Adrenal gland (tissue), 12 donors: ENCODE results near the gene BRINP2. TPM values are rescaled to one million over a fixed set of nuclear protein-coding genes. Genes with fewer than 3 reads are reported as not detected.

ENCODE experiments used
- DNase-seq, 7 donors: peaks; one replicate each; pipeline ENCODE4 v3.0.0-alpha.2; 2019 to 2020
- H3K27ac ChIP-seq, 5 donors: fragments of 200-600 bp; sonication (generic) in 4 of 5; 1 replicate in 3 of 5; 2 replicates in 2 of 5; pipeline versions ENCODE4 v1.5.1 to v1.8.0; 2016 to 2020; ENCODE audit warnings: mild to moderate bottlenecking in 1 of 5
- H3K27me3 ChIP-seq: fragments of 200-600 bp; 2 replicates; pipeline ENCODE4 v1.8.0; 2021
- H3K36me3 ChIP-seq, 2 donors: fragments of 200-600 bp; replicated peaks in 1 of 2; 1 replicate in 1 of 2; 2 replicates in 1 of 2; pipeline versions ENCODE4 v1.5.1 to v1.8.0; 2018 to 2022
- H3K4me1 ChIP-seq, 2 donors: fragments of 200-600 bp; replicated peaks in 1 of 2; 1 replicate in 1 of 2; 2 replicates in 1 of 2; pipeline versions ENCODE4 v1.5.1 to v1.8.0; 2018 to 2021
- H3K4me3 ChIP-seq, 4 donors: fragments of 200-600 bp; sonication (generic) in 3 of 4; one replicate each; pipeline ENCODE4 v1.5.1; 2016 to 2018
- H3K9me3 ChIP-seq, 3 donors: fragments of 200-600 bp; sonication (generic) in 1 of 3; replicated peaks in 1 of 3; 1 replicate in 2 of 3; 2 replicates in 1 of 3; pipeline versions ENCODE4 v1.5.1 to v1.8.0; 2016 to 2021
- CTCF ChIP-seq, 6 experiments: fragments of 450-650 bp in 4 of 6; fragments of 200-600 bp in 2 of 6; sonication (generic) in 1 of 6; IDR thresholded peaks; 1 replicate in 5 of 6; 2 replicates in 1 of 6; pipeline versions ENCODE4 v1.5.1 to v1.8.0; 2016 to 2021; ENCODE audit warnings: antibody characterized with exemption in 6 of 6, mild to moderate bottlenecking in 2 of 6, moderate library complexity in 1 of 6
- POLR2A ChIP-seq, 2 donors: fragments of 450-650 bp; IDR thresholded peaks; one replicate each; pipeline ENCODE4 v1.6.1; 2017; ENCODE audit warnings: antibody characterized with exemption in 2 of 2, mild to moderate bottlenecking in 2 of 2, moderate library complexity in 1 of 2
- WGBS, 4 donors: extraction: QIAGEN DNeasy Blood & Tissue Kit in 2 of 4; methylation state at CpG; one replicate each; pipeline versions ENCODE4 v1.1.5 to v1.1.7; 2013 to 2017; 5-methylcytosine and 5-hydroxymethylcytosine counted together
- intact Hi-C, 2 donors: fragments of 100-400 bp; cut with DNase I; formaldehyde crosslinking; loops; one replicate each; pipeline versions ENCODE4 v1.14.1 to v1.15.0; 2022 to 2023
- polyA plus RNA-seq, 3 donors: library from polyadenylated mRNA; stranded (reverse); fragments of 200-250 nt in 2 of 3; fragments of 350-450 nt in 1 of 3; fragmentation: Illumina TruSeq in 1 of 3; extraction: RNeasy Lipid Tissue Mini Kit (QIAGEN cat#74804) in 1 of 3; gene quantifications; one replicate each; pipeline ENCODE4 v1.2.3, GENCODE V29; 2013 to 2014
- total RNA-seq, 9 donors: library from RNA; depleted of rRNA in 4 of 9; stranded (reverse); fragments of >200 nt in 4 of 9; fragments of 120-200 nt in 1 of 9; fragmentation: NEBNext Ultra II Directional in 1 of 9; extraction: Animal tissue kit (Norgen Biotek cat#: 25700) in 1 of 9; gene quantifications; one replicate each; pipeline versions ENCODE4 v1.1.0 to v1.2.4, GENCODE V29; 2013 to 2023
- donor health status: healthy with polysubstance abuse.
- donor health status: Bipolar disorder and iron deficiency.
- donor health status: DM: yes; HTN: yes; CAD: no.
- donor health status: DM: no; HTN: no; CAD: no.
- donor health status: DM: no; HTN: no; CAD: no.
- donor health status: DM: yes; HTN: yes; CAD: no.

BRINP2 gene
- total and polyA plus RNA-seq, 12 donors = 5.6 to 28.2 (median 16.5) TPM

DNA sequence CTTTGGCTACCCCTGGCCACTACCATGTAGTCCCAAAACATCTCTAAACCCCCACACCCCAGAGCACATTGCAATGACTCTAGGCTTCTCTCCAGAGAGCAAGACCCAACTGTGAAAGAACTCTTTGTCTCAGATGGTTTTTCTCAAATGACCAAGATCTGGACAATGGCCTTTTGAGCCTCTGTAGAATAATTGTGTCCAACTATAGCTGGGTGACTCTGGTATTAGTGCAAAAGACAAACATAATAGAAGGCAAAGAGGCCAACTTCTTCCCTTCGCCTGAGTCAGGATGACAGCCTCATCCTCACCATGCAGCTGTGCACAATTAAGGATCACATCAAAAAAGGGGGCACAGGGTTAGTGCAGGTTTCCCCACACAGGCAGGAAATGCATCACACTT lies 139.6 kb downstream of the BRINP2 start:
- no peaks in the 10 kb centered on the region for H3K4me1 ChIP-seq
- intact Hi-C loops = no loop called here
- no peak overlapping the region for H3K4me3 ChIP-seq
- H3K36me3 ChIP-seq = no peaks in the 10 kb centered on the region
- no peak for TF ChIP-seq POLR2A (IDR thresholded peaks at IDR 0.05)
- no peak for TF ChIP-seq CTCF (IDR thresholded peaks at IDR 0.05)
- peaks cover 3% of the 10 kb centered on the region for H3K27me3 ChIP-seq
- no peaks in the 10 kb centered on the region for H3K9me3 ChIP-seq
- 77 to 96% (median 90%) methylated on average over 1 of the region's 1 CpG for WGBS, 4 donors
- DNase-seq = no peak
- H3K27ac ChIP-seq = no peak overlapping the region

GRCh38 chr1:177311111-177311510 lies 140.4 kb downstream of the BRINP2 start:
- Histone ChIP-seq H3K4me3 (no peak overlapping the region), H3K27me3 (peaks cover 3% of the 10 kb centered on the region), H3K9me3 (no peaks in the 10 kb centered on the region), H3K27ac (no peak overlapping the region), H3K4me1 (no peaks in the 10 kb centered on the region), H3K36me3 (no peaks in the 10 kb centered on the region)
- no peak for TF ChIP-seq CTCF (IDR thresholded peaks at IDR 0.05)
- TF ChIP-seq POLR2A (IDR thresholded peaks at IDR 0.05) = no peak
- intact Hi-C loops = no loop called here
- DNase-seq = no peak
- 62 to 78% (median 74%) methylated on average over 4 of the region's 4 CpGs for WGBS, 4 donors

DNA sequence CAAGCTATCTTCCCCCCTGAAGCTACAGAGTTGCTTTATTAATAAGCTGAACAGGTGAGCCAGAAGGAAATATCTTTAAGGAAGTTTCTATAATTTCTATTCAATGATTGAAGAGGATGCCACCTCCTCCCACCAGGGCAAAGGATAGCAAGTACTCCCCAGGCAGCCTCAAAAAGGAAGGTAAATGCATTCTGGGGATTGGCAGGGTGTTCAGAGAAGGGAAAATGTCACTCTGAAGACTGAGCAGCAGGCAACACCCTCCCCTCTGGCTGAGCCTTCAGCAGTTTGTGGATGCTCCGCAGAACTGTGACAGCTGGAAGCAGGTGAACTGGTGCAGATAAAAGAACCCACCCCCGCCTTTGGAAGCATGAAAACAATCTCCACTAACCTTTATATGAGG lies 140.8 kb downstream of the BRINP2 start:
- no peak for TF ChIP-seq POLR2A (IDR thresholded peaks at IDR 0.05)
- no peak for TF ChIP-seq CTCF (IDR thresholded peaks at IDR 0.05)
- Histone ChIP-seq H3K4me3 (no peak overlapping the region), H3K27ac (no peak overlapping the region), H3K9me3 (no peaks in the 10 kb centered on the region), H3K36me3 (no peaks in the 10 kb centered on the region), H3K4me1 (no peaks in the 10 kb centered on the region), H3K27me3 (peaks cover 3% of the 10 kb centered on the region)
- no peak for DNase-seq
- WGBS, 4 donors = 74 to 92% (median 90%) methylated on average over 2 of the region's 2 CpGs
- intact Hi-C loops = no loop called here

DNA sequence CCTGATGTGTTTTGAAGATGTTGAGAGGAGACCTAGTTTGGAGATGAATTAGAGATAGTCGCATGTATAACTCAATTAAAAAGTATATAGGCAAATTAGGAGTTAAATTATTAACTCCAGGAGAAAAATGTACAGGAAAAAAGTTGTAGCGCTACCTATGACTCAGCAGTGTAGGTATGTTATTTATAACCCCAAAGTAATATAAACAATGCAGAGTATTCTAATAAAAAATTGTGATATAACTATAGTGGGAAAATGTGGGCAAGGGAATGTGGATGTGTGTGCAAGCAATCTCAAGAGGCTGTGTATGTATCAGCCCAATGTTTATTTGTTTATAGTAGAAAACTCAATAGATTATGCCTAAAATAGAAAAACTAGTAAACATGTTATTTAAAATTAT lies 144.5 kb downstream of the BRINP2 start:
- no peak for TF ChIP-seq POLR2A (IDR thresholded peaks at IDR 0.05)
- TF ChIP-seq CTCF (IDR thresholded peaks at IDR 0.05) = no peak
- peaks cover 3% of the 10 kb centered on the region for H3K27me3 ChIP-seq
- H3K9me3 ChIP-seq = no peaks in the 10 kb centered on the region
- DNase-seq = no peak
- 34 to 69% (median 63%) methylated on average over 2 of the region's 2 CpGs for whole genome bisulfite sequencing, 4 donors
- no peak overlapping the region for H3K27ac ChIP-seq
- H3K4me3 ChIP-seq = no peak overlapping the region
- intact Hi-C loops = no loop called here
- H3K4me1 ChIP-seq = no peaks in the 10 kb centered on the region
- H3K36me3 ChIP-seq = no peaks in the 10 kb centered on the region
